ENCODE data around the gene HEMGN. TPM values are rescaled to one million over a fixed set of nuclear protein-coding genes. Genes with fewer than 3 reads are reported as not detected.
"Not testable (repeated sequence)": the region's sequence is repeated elsewhere in the genome, so short reads cannot be mapped to it uniquely, and the experiment has no call there.

The HEMGN gene
- total RNA-seq, 4 donors from 2014 or later: 0.22 to 0.27 TPM; not detected in 2

- H3K27me3 ChIP-seq: no peaks in the 10 kb centered on the region
- intact Hi-C loops (cut with DNase I): no loop called here
- no peaks in the 10 kb centered on the region for H3K9me3 ChIP-seq
- no peaks in the 10 kb centered on the region for H3K4me1 ChIP-seq
- H3K36me3 ChIP-seq: no peaks in the 10 kb centered on the region
- 66 to 68% methylated on average over 5 of the region's 5 CpGs for whole genome bisulfite sequencing, 2 donors
- no peak for TF ChIP-seq POLR2A (IDR thresholded peaks at IDR 0.05)
- H3K4me3 ChIP-seq (replicated peaks in 1 of 3): no peak overlapping the region
- DNase-seq: no peak
- no peak overlapping the region for H3K27ac ChIP-seq
Measured at GRCh38 chr9:97958812-97959511, 21.0 kb upstream of the HEMGN start.

- TF ChIP-seq POLR2A (IDR thresholded peaks at IDR 0.05) (no peak), CTCF (IDR thresholded peaks at IDR 0.05) (no peak)
- H3K4me3 ChIP-seq (replicated peaks in 1 of 3): no peak overlapping the region
- DNase-seq: no peak
- H3K27me3 ChIP-seq: no peaks in the 10 kb centered on the region
- intact Hi-C loops (cut with DNase I): no loop called here
- no peak overlapping the region for H3K27ac ChIP-seq
- H3K4me1 ChIP-seq: no peaks in the 10 kb centered on the region
- no peaks in the 10 kb centered on the region for H3K36me3 ChIP-seq
- H3K9me3 ChIP-seq: no peaks in the 10 kb centered on the region
Measured at GRCh38 chr9:97956331-97956730, 18.4 kb upstream of the HEMGN start.

GRCh38 chr9:97954550-97954989 is 16.6 kb upstream of the HEMGN start:
- no peaks in the 10 kb centered on the region for H3K27me3 ChIP-seq
- no peaks in the 10 kb centered on the region for H3K36me3 ChIP-seq
- intact Hi-C loops (cut with DNase I): no loop called here
- peak; percentile 64 to 68 for DNase-seq
- TF ChIP-seq POLR2A (IDR thresholded peaks at IDR 0.05) (no peak), CTCF (IDR thresholded peaks at IDR 0.05) (peak; percentile 42 to 80 (median 62))
- H3K9me3 ChIP-seq: no peaks in the 10 kb centered on the region
- no peaks in the 10 kb centered on the region for H3K4me1 ChIP-seq
- H3K4me3 ChIP-seq (replicated peaks in 1 of 3): no peak overlapping the region
- no peak overlapping the region for H3K27ac ChIP-seq

GRCh38 chr9:97950873-97951272 is 12.9 kb upstream of the HEMGN start:
- DNase-seq; H3K27me3 ChIP-seq; H3K9me3 ChIP-seq; H3K36me3 ChIP-seq; intact Hi-C loops (cut with DNase I); H3K4me3 ChIP-seq (replicated peaks in 1 of 3); H3K4me1 ChIP-seq; H3K27ac ChIP-seq: not testable (repeated sequence)
- 88 to 89% methylated on average over 3 to 5 of the region's 5 CpGs for WGBS, 2 donors

GRCh38 chr9:97947094-97947493 is 9.1 kb upstream of the HEMGN start:
- H3K27ac ChIP-seq; DNase-seq; H3K27me3 ChIP-seq; H3K36me3 ChIP-seq; H3K9me3 ChIP-seq; H3K4me3 ChIP-seq (replicated peaks in 1 of 3); intact Hi-C loops (cut with DNase I); H3K4me1 ChIP-seq: not testable (repeated sequence)
- WGBS, 2 donors: 41 to 42% methylated on average over 2 of the region's 2 CpGs

GRCh38 chr9:97945470-97945869 is 7.5 kb upstream of the HEMGN start:
- H3K9me3 ChIP-seq; H3K27me3 ChIP-seq; H3K4me3 ChIP-seq (replicated peaks in 1 of 3); H3K27ac ChIP-seq; intact Hi-C loops (cut with DNase I); DNase-seq; H3K36me3 ChIP-seq; H3K4me1 ChIP-seq: not testable (repeated sequence)
- WGBS, 2 donors: 80 to 85% methylated on average over 2 of the region's 2 CpGs

GRCh38 chr9:97944612-97945011 is 6.6 kb upstream of the HEMGN start:
- DNase-seq: no peak
- intact Hi-C loops (cut with DNase I): no loop called here
- 82 to 85% methylated on average over 3 of the region's 3 CpGs for WGBS, 2 donors
- Histone ChIP-seq H3K27ac (no peak overlapping the region), H3K4me3 (replicated peaks in 1 of 3) (no peak overlapping the region), H3K36me3 (no peaks in the 10 kb centered on the region), H3K9me3 (no peaks in the 10 kb centered on the region), H3K27me3 (no peaks in the 10 kb centered on the region), H3K4me1 (no peaks in the 10 kb centered on the region)
- TF ChIP-seq CTCF (IDR thresholded peaks at IDR 0.05) (no peak), POLR2A (IDR thresholded peaks at IDR 0.05) (no peak)
